ENCODE measurements around the gene FBP2.
"Not testable (repeated sequence)": the region's sequence is repeated elsewhere in the genome, so short reads cannot be mapped to it uniquely, and the experiment has no call there.

The FBP2 gene

GRCh38 chr9:94563548-94563947, 30.1 kb downstream of the FBP2 start:
- DNase-seq (ENCODE audit: low read depth) = no peak

GRCh38 chr9:94560237-94560636, 33.4 kb downstream of the FBP2 start:
- no peak for DNase-seq (ENCODE audit: low read depth)

GRCh38 chr9:94557376-94557775, 36.2 kb downstream of the FBP2 start:
- no peak for DNase-seq (ENCODE audit: low read depth)

- no peak for DNase-seq (ENCODE audit: low read depth)
These were observed 38.9 kb downstream of the FBP2 start, which contains the start of gene PCAT7 for GRCh38 chr9:94554439-94555331. Gene PCAT7, plus strand, starts transcription at chr9:94555083.

GRCh38 chr9:94554078-94554438, 39.6 kb downstream of the FBP2 start:
- DNase-seq (ENCODE audit: low read depth) = no peak

GRCh38 chr9:94553029-94553938, 40.3 kb downstream of the FBP2 start:
- DNase-seq (ENCODE audit: low read depth) = no peak

- DNase-seq (ENCODE audit: low read depth) = no peak
These were observed 47.7 kb downstream of the FBP2 start for GRCh38 chr9:94545940-94546339.

GRCh38 chr9:94544335-94544734, 49.3 kb downstream of the FBP2 start:
- not testable (repeated sequence) for DNase-seq (ENCODE audit: low read depth)

- no peak for DNase-seq (ENCODE audit: low read depth)
These were observed 54.7 kb downstream of the FBP2 start for GRCh38 chr9:94538908-94539307.

GRCh38 chr9:94534901-94535300, 58.7 kb downstream of the FBP2 start:
- DNase-seq (ENCODE audit: low read depth) = no peak

- no peak for DNase-seq (ENCODE audit: low read depth)
These were observed 60.0 kb downstream of the FBP2 start for GRCh38 chr9:94533601-94534000.

- DNase-seq (ENCODE audit: low read depth) = no peak
These were observed 60.5 kb downstream of the FBP2 start for GRCh38 chr9:94533155-94533554.

GRCh38 chr9:94528886-94529285, 64.7 kb downstream of the FBP2 start:
- no peak for DNase-seq (ENCODE audit: low read depth)

GRCh38 chr9:94526951-94527350, 66.7 kb downstream of the FBP2 start:
- DNase-seq (ENCODE audit: low read depth) = no peak

GRCh38 chr9:94526271-94526670, 67.4 kb downstream of the FBP2 start:
- DNase-seq (ENCODE audit: low read depth) = no peak

- DNase-seq (ENCODE audit: low read depth) = no peak
These were observed 68.1 kb downstream of the FBP2 start for GRCh38 chr9:94525396-94526035.

GRCh38 chr9:94517254-94517653, 76.4 kb downstream of the FBP2 start:
- no peak for DNase-seq (ENCODE audit: low read depth)

- no peak for DNase-seq (ENCODE audit: low read depth)
These were observed 78.9 kb downstream of the FBP2 start for GRCh38 chr9:94514722-94515121.

- DNase-seq (ENCODE audit: low read depth) = no peak
These were observed 81.7 kb downstream of the FBP2 start for GRCh38 chr9:94511955-94512265.

GRCh38 chr9:94511134-94511954, 82.3 kb downstream of the FBP2 start:
- DNase-seq (ENCODE audit: low read depth) = no peak
